ENCODE measurements around the gene TEDC1. TPM values are rescaled to one million over a fixed set of nuclear protein-coding genes. Genes with fewer than 3 reads are reported as not detected.

Gene TEDC1
- polyA plus RNA-seq, 1 of the 3 experiments (the other 2 are of a cell fraction) = 13.4 TPM

DNA sequence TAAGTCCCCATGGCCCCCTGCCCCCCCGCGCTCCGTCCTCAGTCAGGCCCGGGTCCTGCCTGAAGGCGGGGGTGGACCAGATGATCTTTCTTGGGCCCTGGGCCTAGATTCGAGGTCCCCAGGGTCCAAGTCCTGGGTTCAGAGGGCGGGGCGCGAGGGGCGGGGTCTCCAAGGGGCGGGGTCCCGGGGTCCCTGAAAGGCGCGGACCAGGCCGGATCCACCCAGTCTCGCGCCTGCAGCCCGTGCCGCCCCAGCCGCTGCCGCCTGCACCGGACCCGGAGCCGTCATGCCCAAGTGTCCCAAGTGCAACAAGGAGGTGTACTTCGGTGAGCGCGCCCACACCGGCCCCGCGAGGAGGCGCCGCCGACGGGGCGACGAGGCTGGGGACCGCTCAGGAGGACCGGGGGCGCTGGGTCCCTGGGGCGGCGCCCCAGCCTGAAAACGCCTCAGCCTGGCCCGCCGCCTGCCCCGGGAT, 4.0 kb upstream of the TEDC1 start:
- Histone ChIP-seq H2AFZ (ENCODE audit: low read depth) (no peak overlapping the region), H3K27me3 (ENCODE audit: insufficient read depth) (no peaks in the 10 kb centered on the region), H3K27ac (ENCODE audit: low read depth in 2 of 2, low read length in 1 of 2) (no peak overlapping the region)

More for the DNA sequence above, 4.0 kb upstream of the TEDC1 start:
- Histone ChIP-seq H3K36me3 (replicated peaks in 1 of 2; ENCODE audit: control insufficient read depth in 1 of 2, insufficient read depth in 2 of 2, low read length in 1 of 2) (no peaks in the 10 kb centered on the region), H3K4me2 (no peak overlapping the region), H3K79me2 (ENCODE audit: insufficient read depth) (peaks cover 3% of the 10 kb centered on the region; the same call in 1 of the 2 replicates), H3K4me3 (ENCODE audit: low read depth in 2 of 2, low read length in 1 of 2) (no peak overlapping the region), H4K20me1 (ENCODE audit: insufficient read depth) (peaks cover 4% of the 10 kb centered on the region; the same call in 1 of the 2 replicates), H3K9me3 (no peaks in the 10 kb centered on the region), H3K4me1 (ENCODE audit: control insufficient read depth in 1 of 2, insufficient read depth in 2 of 2, low read depth in 1 of 2, low read length in 1 of 2) (peaks cover 25 to 61% of the 10 kb centered on the region in 2 experiments; a peak in 3 of 4 replicates), H3F3A (replicated peaks; ENCODE audit: insufficient read depth) (peaks cover 5% of the 10 kb centered on the region), H3K9ac (no peak overlapping the region), H3K9me2 (no peaks in the 10 kb centered on the region)
- CTCF ChIA-PET = interaction anchor here (1.3 to 7.2 kb wide), 7 partner anchors 11 to 115 kb away, joined by 3 to 137 read pairs (median 8); no protein-coding TSS in a partner anchor
- WGBS (ENCODE audit: low lambda C conversion rate) = 100% methylated on average over 5 of the region's 45 CpGs
- TF ChIP-seq, protein P1, sequence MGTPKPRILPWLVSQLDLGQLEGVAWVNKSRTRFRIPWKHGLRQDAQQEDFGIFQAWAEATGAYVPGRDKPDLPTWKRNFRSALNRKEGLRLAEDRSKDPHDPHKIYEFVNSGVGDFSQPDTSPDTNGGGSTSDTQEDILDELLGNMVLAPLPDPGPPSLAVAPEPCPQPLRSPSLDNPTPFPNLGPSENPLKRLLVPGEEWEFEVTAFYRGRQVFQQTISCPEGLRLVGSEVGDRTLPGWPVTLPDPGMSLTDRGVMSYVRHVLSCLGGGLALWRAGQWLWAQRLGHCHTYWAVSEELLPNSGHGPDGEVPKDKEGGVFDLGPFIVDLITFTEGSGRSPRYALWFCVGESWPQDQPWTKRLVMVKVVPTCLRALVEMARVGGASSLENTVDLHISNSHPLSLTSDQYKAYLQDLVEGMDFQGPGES (IDR thresholded peaks at IDR 0.05; ENCODE audit: low read depth, low read length) = no peak
- no peak for TF ChIP-seq POLR2AphosphoS5 (IDR thresholded peaks at IDR 0.05; ENCODE audit: low read depth, low read length)
- no peak for TF ChIP-seq RAD21 (IDR thresholded peaks at IDR 0.05; ENCODE audit: low read length)
- no peak for TF ChIP-seq EZH2phosphoT487 (IDR thresholded peaks at IDR 0.05; ENCODE audit: borderline replicate concordance, low read depth)
- TF ChIP-seq NFIC (IDR thresholded peaks at IDR 0.05; ENCODE audit: borderline replicate concordance) = no peak
- TF ChIP-seq RFX5 (IDR thresholded peaks at IDR 0.05; ENCODE audit: low read length) = no peak
- TF ChIP-seq FOSL2 (IDR thresholded peaks at IDR 0.05; ENCODE audit: borderline replicate concordance, low read depth) = no peak
- TF ChIP-seq, protein P2, sequence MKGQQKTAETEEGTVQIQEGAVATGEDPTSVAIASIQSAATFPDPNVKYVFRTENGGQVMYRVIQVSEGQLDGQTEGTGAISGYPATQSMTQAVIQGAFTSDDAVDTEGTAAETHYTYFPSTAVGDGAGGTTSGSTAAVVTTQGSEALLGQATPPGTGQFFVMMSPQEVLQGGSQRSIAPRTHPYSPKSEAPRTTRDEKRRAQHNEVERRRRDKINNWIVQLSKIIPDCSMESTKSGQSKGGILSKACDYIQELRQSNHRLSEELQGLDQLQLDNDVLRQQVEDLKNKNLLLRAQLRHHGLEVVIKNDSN (IDR thresholded peaks at IDR 0.05; ENCODE audit: borderline replicate concordance, low read depth) = no peak
- no peak for TF ChIP-seq CHD2 (IDR thresholded peaks at IDR 0.05; ENCODE audit: low read length, partially characterized antibody)
- no peak for TF ChIP-seq TCF12 (IDR thresholded peaks at IDR 0.05)
- TF ChIP-seq GATA2 (CRISPR knock-in tag; IDR thresholded peaks at IDR 0.05) = no peak
- no peak for TF ChIP-seq FOXJ3 (CRISPR knock-in tag; IDR thresholded peaks at IDR 0.05)
- TF ChIP-seq, protein P3, sequence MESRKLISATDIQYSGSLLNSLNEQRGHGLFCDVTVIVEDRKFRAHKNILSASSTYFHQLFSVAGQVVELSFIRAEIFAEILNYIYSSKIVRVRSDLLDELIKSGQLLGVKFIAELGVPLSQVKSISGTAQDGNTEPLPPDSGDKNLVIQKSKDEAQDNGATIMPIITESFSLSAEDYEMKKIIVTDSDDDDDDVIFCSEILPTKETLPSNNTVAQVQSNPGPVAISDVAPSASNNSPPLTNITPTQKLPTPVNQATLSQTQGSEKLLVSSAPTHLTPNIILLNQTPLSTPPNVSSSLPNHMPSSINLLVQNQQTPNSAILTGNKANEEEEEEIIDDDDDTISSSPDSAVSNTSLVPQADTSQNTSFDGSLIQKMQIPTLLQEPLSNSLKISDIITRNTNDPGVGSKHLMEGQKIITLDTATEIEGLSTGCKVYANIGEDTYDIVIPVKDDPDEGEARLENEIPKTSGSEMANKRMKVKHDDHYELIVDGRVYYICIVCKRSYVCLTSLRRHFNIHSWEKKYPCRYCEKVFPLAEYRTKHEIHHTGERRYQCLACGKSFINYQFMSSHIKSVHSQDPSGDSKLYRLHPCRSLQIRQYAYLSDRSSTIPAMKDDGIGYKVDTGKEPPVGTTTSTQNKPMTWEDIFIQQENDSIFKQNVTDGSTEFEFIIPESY (IDR thresholded peaks at IDR 0.05; ENCODE audit: borderline replicate concordance, low read depth) = no peak
- TF ChIP-seq NRF1 (IDR thresholded peaks at IDR 0.05; ENCODE audit: low read depth, low read length) = no peak
- no peak for TF ChIP-seq GABPA (IDR thresholded peaks at IDR 0.05; ENCODE audit: low read depth)
- TF ChIP-seq, protein P4, sequence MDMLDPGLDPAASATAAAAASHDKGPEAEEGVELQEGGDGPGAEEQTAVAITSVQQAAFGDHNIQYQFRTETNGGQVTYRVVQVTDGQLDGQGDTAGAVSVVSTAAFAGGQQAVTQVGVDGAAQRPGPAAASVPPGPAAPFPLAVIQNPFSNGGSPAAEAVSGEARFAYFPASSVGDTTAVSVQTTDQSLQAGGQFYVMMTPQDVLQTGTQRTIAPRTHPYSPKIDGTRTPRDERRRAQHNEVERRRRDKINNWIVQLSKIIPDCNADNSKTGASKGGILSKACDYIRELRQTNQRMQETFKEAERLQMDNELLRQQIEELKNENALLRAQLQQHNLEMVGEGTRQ (IDR thresholded peaks at IDR 0.05; ENCODE audit: borderline replicate concordance, low read depth, low read length) = no peak
- TF ChIP-seq, protein P5, sequence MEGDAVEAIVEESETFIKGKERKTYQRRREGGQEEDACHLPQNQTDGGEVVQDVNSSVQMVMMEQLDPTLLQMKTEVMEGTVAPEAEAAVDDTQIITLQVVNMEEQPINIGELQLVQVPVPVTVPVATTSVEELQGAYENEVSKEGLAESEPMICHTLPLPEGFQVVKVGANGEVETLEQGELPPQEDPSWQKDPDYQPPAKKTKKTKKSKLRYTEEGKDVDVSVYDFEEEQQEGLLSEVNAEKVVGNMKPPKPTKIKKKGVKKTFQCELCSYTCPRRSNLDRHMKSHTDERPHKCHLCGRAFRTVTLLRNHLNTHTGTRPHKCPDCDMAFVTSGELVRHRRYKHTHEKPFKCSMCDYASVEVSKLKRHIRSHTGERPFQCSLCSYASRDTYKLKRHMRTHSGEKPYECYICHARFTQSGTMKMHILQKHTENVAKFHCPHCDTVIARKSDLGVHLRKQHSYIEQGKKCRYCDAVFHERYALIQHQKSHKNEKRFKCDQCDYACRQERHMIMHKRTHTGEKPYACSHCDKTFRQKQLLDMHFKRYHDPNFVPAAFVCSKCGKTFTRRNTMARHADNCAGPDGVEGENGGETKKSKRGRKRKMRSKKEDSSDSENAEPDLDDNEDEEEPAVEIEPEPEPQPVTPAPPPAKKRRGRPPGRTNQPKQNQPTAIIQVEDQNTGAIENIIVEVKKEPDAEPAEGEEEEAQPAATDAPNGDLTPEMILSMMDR (IDR thresholded peaks at IDR 0.05) = no peak
- TF ChIP-seq, protein P6, sequence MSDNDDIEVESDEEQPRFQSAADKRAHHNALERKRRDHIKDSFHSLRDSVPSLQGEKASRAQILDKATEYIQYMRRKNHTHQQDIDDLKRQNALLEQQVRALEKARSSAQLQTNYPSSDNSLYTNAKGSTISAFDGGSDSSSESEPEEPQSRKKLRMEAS (IDR thresholded peaks at IDR 0.05; ENCODE audit: low read depth) = no peak
- no peak for TF ChIP-seq YY1 (IDR thresholded peaks at IDR 0.05; ENCODE audit: low read depth)
- no peak for TF ChIP-seq MEF2A (IDR thresholded peaks at IDR 0.05; ENCODE audit: borderline replicate concordance, low read depth)
- POLR2A ChIA-PET = no interaction called here
- no peak for DNase-seq

Measured in SK-N-SH (cell line).